PC-3 (cell line): ENCODE results near the gene SERPINA5. TPM values are rescaled to one million over a fixed set of nuclear protein-coding genes. Genes with fewer than 3 reads are reported as not detected.

Experiments
- ATAC-seq: fragments of 200-7000 bp; cut with Tn5 transposase; 2 replicates; pipeline ENCODE4 v1.9.1; 2020; ENCODE audit warnings: mild to moderate bottlenecking, moderate library complexity
- BruUV-seq: library from RNA; stranded (reverse); fragments of 400-500 nt; replicated peaks from 2 replicates; lab custom pipeline; 2021; lab: Mats Ljungman, UMichigan
- CTCF ChIA-PET: fragments of 300-600 bp; sonication (Branson Sonifier 250); formaldehyde crosslinking; loops from one replicate; lab custom pipeline; 2022; ENCODE audit warnings: antibody characterized with exemption; lab: Charles Lee
- POLR2A ChIA-PET: fragments of 300-600 bp; sonication (Branson Sonifier 250); formaldehyde crosslinking; loops from one replicate; lab custom pipeline; 2022; ENCODE audit warnings: antibody characterized with exemption; ENCODE audit not compliant: unreplicated experiment; lab: Charles Lee
- DNase-seq: peaks from one replicate; pipeline ENCODE4 v3.0.0-alpha.2; 2015
- H2AFZ ChIP-seq: fragments of 300-600 bp; sonication (generic); 2 replicates; pipeline ENCODE4 v1.6.0; 2016; ENCODE audit warnings: antibody characterized with exemption, low read length
- H3F3A ChIP-seq: fragments of 300-600 bp; sonication (generic); one replicate; pipeline ENCODE4 v1.6.0; 2017; ENCODE audit warnings: antibody characterized with exemption, low read length, control low read depth, mild to moderate bottlenecking; ENCODE audit not compliant: unreplicated experiment
- H3K27ac ChIP-seq: fragments of 300-600 bp; sonication (generic); 2 replicates; pipeline ENCODE4 v1.5.1; 2016; ENCODE audit warnings: mild to moderate bottlenecking, low read length
- H3K27me3 ChIP-seq: fragments of 300-600 bp; sonication (generic); 2 replicates; pipeline ENCODE4 v1.6.1; 2016; ENCODE audit warnings: low read length, mixed read lengths
- H3K36me3 ChIP-seq: fragments of 300-600 bp; sonication (generic); 2 replicates; pipeline ENCODE4 v1.6.1; 2016; ENCODE audit warnings: low read depth, mixed run types, low read length, mixed read lengths
- H3K4me1 ChIP-seq: fragments of 300-600 bp; sonication (generic); 2 replicates; pipeline ENCODE4 v1.5.1; 2016; ENCODE audit warnings: low read length; ENCODE audit not compliant: insufficient read depth
- H3K4me2 ChIP-seq: fragments of 300-600 bp; sonication (generic); 2 replicates; pipeline ENCODE4 v1.6.0; 2016; ENCODE audit warnings: low read length
- H3K4me3 ChIP-seq: fragments of 300-600 bp; sonication (generic); 2 replicates; pipeline ENCODE4 v1.5.1; 2016; ENCODE audit warnings: mild to moderate bottlenecking, low read length, mixed read lengths
- H3K79me2 ChIP-seq: fragments of 300-600 bp; sonication (generic); 2 replicates; pipeline ENCODE4 v1.6.1; 2017; ENCODE audit warnings: low read length, mixed read lengths
- H3K9ac ChIP-seq: fragments of 300-600 bp; sonication (generic); 2 replicates; pipeline ENCODE4 v1.6.0; 2016; ENCODE audit warnings: mild to moderate bottlenecking, low read length
- H3K9me2 ChIP-seq: fragments of 300-600 bp; sonication (generic); replicated peaks from 2 replicates; pipeline ENCODE4 v1.6.1; 2016; ENCODE audit warnings: mixed run types, low read length, mixed read lengths
- H3K9me3 ChIP-seq: fragments of 300-600 bp; sonication (generic); 2 replicates; pipeline ENCODE4 v1.6.1; 2016; ENCODE audit warnings: low read length, mixed read lengths
- H4K20me1 ChIP-seq: fragments of 300-600 bp; sonication (generic); 2 replicates; pipeline ENCODE4 v1.6.1; 2016; ENCODE audit warnings: low read length, mixed read lengths
- EZH2 ChIP-seq: fragments of 300-600 bp; sonication (generic); IDR thresholded peaks from one replicate; pipeline ENCODE4 v1.6.1; 2017; ENCODE audit warnings: antibody characterized with exemption, mild to moderate bottlenecking, low read length; ENCODE audit not compliant: unreplicated experiment
- EZH2phosphoT487 ChIP-seq: fragments of 300-600 bp; sonication (generic); IDR thresholded peaks from 2 replicates; pipeline ENCODE4 v1.6.1; 2018; ENCODE audit warnings: mild to moderate bottlenecking, antibody characterized with exemption, low read length, borderline replicate concordance
- intact Hi-C: fragments of 100-400 bp; cut with micrococcal nuclease; formaldehyde crosslinking; loops from 2 replicates; pipeline ENCODE4 v1.9.0; 2023
- total RNA-seq: library from RNA; depleted of rRNA; stranded (reverse); fragments of >200 nt; gene quantifications from 2 replicates; pipeline ENCODE4 v1.2.3, GENCODE V29; 2014
- TF ChIP-seq, protein P1 (sequence below): fragments of 300-600 bp; sonication (generic); conservative IDR thresholded peaks from 2 replicates; pipeline ENCODE4 v1.5.1; 2017; ENCODE audit warnings: antibody characterized with exemption, low read depth, mild to moderate bottlenecking, low read length

Gene SERPINA5
- total RNA-seq, 1 experiment from 2014 or later = not detected

DNA sequence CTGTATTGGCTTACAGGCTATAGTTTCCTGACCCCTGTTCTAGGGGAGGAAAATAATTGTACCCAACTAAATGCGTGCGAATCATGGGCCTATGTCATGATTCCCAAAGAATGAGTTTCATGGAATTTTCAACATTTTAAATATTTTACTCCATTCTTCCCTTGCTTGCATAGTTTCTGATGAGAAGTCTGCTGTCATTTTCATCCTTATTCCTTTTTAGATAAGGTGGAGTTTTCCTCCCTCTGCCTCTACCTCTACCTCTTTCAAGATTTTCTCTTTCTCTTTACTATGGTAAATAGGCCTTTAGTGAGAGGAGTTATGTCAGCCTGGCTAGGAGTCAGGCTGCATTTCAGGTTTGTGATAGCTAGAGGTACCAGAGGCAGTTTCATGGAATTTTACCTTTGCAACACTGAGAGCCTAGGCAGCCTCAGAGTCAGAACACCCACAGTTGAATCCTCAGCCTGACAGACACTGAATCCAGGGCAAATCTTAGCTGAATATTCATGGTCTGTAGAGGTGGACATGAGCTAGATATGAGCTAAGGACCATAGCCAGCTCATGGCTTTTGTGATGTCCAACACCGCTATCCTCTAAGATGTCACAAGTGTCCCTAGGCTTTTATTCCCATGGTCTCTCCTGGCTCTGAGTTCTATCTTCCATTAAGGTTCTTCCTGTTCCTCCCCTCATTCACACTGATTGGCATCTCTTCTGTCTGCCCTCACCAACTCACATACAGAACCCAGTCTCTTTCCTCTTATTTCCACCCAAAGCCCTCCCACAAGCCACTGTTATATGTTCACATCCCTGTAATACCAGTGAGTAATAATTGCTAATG is 37.0 kb downstream of the SERPINA5 start:
- no peak for DNase-seq
- peaks cover 11% of the 10 kb centered on the region; the same call in 1 of the 2 replicates for H3K9me3 ChIP-seq
- no peaks in the 10 kb centered on the region for H3K36me3 ChIP-seq
- TF ChIP-seq EZH2 (no peak), EZH2phosphoT487 (no peak)
- TF ChIP-seq, protein P1, sequence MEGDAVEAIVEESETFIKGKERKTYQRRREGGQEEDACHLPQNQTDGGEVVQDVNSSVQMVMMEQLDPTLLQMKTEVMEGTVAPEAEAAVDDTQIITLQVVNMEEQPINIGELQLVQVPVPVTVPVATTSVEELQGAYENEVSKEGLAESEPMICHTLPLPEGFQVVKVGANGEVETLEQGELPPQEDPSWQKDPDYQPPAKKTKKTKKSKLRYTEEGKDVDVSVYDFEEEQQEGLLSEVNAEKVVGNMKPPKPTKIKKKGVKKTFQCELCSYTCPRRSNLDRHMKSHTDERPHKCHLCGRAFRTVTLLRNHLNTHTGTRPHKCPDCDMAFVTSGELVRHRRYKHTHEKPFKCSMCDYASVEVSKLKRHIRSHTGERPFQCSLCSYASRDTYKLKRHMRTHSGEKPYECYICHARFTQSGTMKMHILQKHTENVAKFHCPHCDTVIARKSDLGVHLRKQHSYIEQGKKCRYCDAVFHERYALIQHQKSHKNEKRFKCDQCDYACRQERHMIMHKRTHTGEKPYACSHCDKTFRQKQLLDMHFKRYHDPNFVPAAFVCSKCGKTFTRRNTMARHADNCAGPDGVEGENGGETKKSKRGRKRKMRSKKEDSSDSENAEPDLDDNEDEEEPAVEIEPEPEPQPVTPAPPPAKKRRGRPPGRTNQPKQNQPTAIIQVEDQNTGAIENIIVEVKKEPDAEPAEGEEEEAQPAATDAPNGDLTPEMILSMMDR = no peak
- H3K4me3 ChIP-seq = no peak overlapping the region
- BruUV-seq = no TSS peak
- 0 out of 2 replicates have a peak, but pooled peaks cover 4% of the 10 kb centered on the region for H3K27me3 ChIP-seq
- no peaks in the 10 kb centered on the region for H4K20me1 ChIP-seq
- POLR2A ChIA-PET = no interaction called here
- H3K9me2 ChIP-seq = no peaks in the 10 kb centered on the region
- no peak overlapping the region for H3K27ac ChIP-seq
- no peaks in the 10 kb centered on the region for H3K79me2 ChIP-seq
- no peak overlapping the region for H3K9ac ChIP-seq
- no peak overlapping the region for H2AFZ ChIP-seq
- no peak overlapping the region for H3K4me2 ChIP-seq
- ATAC-seq = no peak
- intact Hi-C loops = no loop called here
- CTCF ChIA-PET = no interaction called here
- no peaks in the 10 kb centered on the region for H3K4me1 ChIP-seq
- no peaks in the 10 kb centered on the region for H3F3A ChIP-seq

DNA sequence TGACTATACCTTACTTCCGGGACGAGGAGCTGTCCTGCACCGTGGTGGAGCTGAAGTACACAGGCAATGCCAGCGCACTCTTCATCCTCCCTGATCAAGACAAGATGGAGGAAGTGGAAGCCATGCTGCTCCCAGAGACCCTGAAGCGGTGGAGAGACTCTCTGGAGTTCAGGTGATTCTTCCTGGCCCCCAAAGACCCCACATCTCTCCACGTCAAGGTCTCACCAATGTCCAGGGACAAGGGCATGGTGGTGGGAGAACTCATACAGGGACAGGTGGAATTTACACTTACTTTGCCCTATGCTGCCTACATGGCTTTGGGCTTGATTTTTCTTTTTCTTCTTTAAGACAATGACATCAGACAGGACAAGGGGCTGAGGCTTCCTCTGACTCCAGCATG is 38.1 kb downstream of the SERPINA5 start:
- H4K20me1 ChIP-seq = no peaks in the 10 kb centered on the region
- H3K36me3 ChIP-seq = no peaks in the 10 kb centered on the region
- no peaks in the 10 kb centered on the region for H3K79me2 ChIP-seq
- no peak overlapping the region for H3K4me2 ChIP-seq
- H3F3A ChIP-seq = no peaks in the 10 kb centered on the region
- intact Hi-C loops = no loop called here
- peaks cover 11% of the 10 kb centered on the region; the same call in 1 of the 2 replicates for H3K9me3 ChIP-seq
- ChIA-PET CTCF (no interaction called here), POLR2A (no interaction called here)
- H3K27ac ChIP-seq = no peak overlapping the region
- no peaks in the 10 kb centered on the region for H3K9me2 ChIP-seq
- no peak overlapping the region for H2AFZ ChIP-seq
- BruUV-seq = no TSS peak
- H3K27me3 ChIP-seq = peaks cover 15% of the 10 kb centered on the region; the same call in 1 of the 2 replicates
- ATAC-seq (no peak), DNase-seq (no peak)
- H3K9ac ChIP-seq = no peak overlapping the region
- TF ChIP-seq EZH2 = no peak
- no peak for TF ChIP-seq EZH2phosphoT487
- H3K4me1 ChIP-seq = no peaks in the 10 kb centered on the region
- no peak overlapping the region for H3K4me3 ChIP-seq

DNA sequence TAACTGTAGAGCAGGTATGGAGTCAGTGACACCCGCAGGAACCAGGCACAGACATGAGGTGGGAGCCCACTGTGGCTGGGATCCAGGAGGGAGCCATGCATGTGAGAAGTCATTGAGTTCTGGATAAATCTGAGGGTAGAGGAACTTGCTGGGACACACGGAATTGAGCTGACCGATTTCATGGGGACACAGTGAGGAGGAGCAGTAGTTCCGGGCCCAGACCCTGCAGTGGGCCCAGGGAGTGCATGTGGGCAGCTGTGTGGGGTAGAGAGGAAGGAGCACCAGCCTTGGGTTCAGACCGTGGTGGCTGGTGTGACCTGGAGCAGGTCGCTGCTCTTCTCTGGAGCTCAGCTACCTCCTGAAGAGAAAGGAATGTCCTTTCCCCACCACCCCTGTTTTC is 39.4 kb downstream of the SERPINA5 start:
- no peaks in the 10 kb centered on the region for H3K79me2 ChIP-seq
- no peak overlapping the region for H3K27ac ChIP-seq
- TF ChIP-seq, protein P1 = no peak
- TF ChIP-seq EZH2 = no peak
- TF ChIP-seq EZH2phosphoT487 = no peak
- no peaks in the 10 kb centered on the region for H3K9me2 ChIP-seq
- H2AFZ ChIP-seq = no peak overlapping the region
- BruUV-seq = no TSS peak
- no peaks in the 10 kb centered on the region for H3K36me3 ChIP-seq
- H3K9me3 ChIP-seq = peaks cover 11% of the 10 kb centered on the region; the same call in 1 of the 2 replicates
- no peak overlapping the region for H3K4me3 ChIP-seq
- H3K4me2 ChIP-seq = no peak overlapping the region
- no peak for ATAC-seq
- ChIA-PET CTCF (no interaction called here), POLR2A (no interaction called here)
- no peaks in the 10 kb centered on the region for H3F3A ChIP-seq
- H3K4me1 ChIP-seq = no peaks in the 10 kb centered on the region
- no peaks in the 10 kb centered on the region for H4K20me1 ChIP-seq
- DNase-seq = no peak
- H3K9ac ChIP-seq = no peak overlapping the region
- H3K27me3 ChIP-seq = peaks cover 26% of the 10 kb centered on the region
- intact Hi-C loops = no loop called here
